ENCODE measurements around the gene ARHGAP44.

GRCh38 chr17:12911239-12911638 lies 121.9 kb downstream of the ARHGAP44 start:
- TF ChIP-seq SP1 (IDR thresholded peaks at IDR 0.05) (no peak), MAX (IDR thresholded peaks at IDR 0.05) (no peak), CTCF (IDR thresholded peaks at IDR 0.05; ENCODE audit: low read depth, low read length, missing input control) (no peak), ZBTB33 (IDR thresholded peaks at IDR 0.05) (no peak), REST (IDR thresholded peaks at IDR 0.05) (no peak), YY1 (IDR thresholded peaks at IDR 0.05) (no peak), TAF1 (conservative IDR thresholded peaks at IDR 0.05) (no peak), RAD21 (IDR thresholded peaks at IDR 0.05) (no peak), JUND (IDR thresholded peaks at IDR 0.05) (no peak), ATF3 (IDR thresholded peaks at IDR 0.05) (no peak), EGR1 (IDR thresholded peaks at IDR 0.05; ENCODE audit: low read depth in 2 of 2) (no peak)
